ENCODE measurements around the gene ANKRD40CL.

Gene ANKRD40CL

DNA sequence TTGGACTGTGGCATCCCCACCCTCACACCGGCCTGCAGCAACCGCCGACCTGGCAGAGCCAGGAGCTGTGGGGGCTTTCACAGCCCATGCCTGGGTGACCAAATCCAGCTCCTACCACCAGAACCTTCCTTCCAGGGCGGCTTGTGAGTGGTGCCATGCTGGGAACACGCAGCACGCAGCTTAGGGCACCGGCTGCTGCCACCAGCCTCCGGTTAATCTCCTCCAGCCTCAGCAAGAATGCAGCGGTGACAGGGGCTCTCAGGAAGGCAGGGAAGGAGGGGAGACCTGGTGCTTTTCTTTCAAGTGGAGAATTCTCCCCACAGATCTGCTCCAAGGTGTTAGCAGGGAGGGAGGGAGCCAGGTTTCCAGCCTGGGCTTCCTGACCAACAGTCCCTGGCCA, 32.3 kb upstream of the ANKRD40CL start:
- no peak overlapping the region for H3K4me3 ChIP-seq (ENCODE audit: low read depth, low read length)
- TF ChIP-seq, protein P1, sequence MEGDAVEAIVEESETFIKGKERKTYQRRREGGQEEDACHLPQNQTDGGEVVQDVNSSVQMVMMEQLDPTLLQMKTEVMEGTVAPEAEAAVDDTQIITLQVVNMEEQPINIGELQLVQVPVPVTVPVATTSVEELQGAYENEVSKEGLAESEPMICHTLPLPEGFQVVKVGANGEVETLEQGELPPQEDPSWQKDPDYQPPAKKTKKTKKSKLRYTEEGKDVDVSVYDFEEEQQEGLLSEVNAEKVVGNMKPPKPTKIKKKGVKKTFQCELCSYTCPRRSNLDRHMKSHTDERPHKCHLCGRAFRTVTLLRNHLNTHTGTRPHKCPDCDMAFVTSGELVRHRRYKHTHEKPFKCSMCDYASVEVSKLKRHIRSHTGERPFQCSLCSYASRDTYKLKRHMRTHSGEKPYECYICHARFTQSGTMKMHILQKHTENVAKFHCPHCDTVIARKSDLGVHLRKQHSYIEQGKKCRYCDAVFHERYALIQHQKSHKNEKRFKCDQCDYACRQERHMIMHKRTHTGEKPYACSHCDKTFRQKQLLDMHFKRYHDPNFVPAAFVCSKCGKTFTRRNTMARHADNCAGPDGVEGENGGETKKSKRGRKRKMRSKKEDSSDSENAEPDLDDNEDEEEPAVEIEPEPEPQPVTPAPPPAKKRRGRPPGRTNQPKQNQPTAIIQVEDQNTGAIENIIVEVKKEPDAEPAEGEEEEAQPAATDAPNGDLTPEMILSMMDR (IDR thresholded peaks at IDR 0.05; ENCODE audit: control insufficient read depth, extremely low read depth, insufficient read depth) = no peak
- DNase-seq (ENCODE audit: low read depth) = no peak

DNA sequence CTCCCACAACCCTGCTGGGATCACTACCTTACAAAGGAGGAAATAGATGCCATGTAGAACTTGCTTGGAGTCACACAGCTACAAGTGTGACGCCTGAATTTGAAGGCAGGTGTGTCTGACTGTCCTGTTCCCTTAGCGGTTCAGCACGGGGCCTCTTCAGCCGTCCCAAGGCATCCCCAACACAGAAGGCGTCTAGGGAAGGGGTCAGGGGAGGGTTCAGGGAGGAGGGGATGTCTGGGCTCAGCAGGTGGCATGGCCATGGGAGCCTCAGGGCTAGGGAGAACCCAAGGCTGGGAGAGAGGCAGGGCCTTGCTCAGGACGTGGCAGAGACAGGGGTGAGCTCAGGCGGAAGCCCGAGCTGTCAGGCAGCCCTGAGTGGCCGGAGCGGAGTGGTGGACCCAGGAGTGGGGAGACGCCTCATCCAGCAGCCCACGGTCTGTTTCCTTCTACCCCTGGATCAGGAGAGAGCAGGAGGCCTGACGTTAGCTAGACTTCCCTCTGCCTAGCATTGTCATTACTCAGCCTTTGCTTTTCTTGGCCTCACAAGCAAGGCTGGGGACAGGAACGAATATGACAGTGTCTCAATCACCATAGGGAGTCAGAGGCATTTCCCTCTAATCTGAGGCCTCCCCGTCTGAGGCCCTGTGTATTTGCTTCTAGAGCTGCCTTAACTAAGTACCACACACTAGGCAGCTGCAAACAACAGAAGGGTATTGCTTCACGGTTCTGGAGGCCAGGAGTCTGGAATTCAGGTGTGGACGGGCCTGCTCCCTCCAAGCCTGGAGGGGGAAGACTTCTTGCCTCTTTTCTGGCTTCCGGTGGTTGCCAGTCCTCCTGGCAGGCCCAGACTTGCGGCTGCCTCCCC, 31.3 kb upstream of the ANKRD40CL start:
- DNase-seq (ENCODE audit: low read depth) = no peak
- no peak overlapping the region for H3K4me3 ChIP-seq (ENCODE audit: low read depth, low read length)
- TF ChIP-seq, protein P1 (IDR thresholded peaks at IDR 0.05; ENCODE audit: control insufficient read depth, extremely low read depth, insufficient read depth) = no peak

DNA sequence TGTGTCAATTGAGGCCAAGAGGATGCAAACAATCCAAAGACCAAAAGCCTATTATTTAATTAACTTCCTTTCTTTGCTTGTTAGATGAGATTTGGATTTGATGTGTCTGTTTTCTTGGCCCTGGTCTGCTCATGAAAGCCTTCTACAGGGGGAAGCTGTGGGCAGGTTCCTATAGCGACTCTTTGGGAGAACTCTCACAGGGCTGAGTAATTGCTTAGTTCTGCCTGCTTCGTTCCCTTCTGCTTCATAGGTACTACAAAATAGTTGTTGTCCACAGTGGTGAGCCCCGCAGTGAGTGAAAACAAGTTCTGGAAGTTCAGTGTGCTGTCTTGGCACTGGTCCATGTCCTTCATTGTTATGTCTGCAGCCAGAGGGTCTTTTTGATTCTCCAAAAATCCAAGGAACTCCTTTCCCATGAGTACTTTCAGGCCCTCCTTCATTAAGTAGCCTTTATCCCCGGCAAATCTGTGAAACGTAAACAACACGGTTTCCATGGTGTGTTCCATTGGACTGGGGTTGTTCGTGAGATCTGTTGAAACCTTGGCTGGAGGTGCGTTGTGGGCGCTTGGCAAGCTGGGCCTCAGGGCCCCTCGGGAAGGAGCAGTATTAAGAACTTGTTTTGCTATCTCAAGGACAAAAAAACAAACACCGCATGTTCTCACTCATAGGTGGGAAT, 30.0 kb upstream of the ANKRD40CL start:
- TF ChIP-seq, protein P1 (IDR thresholded peaks at IDR 0.05; ENCODE audit: control insufficient read depth, extremely low read depth, insufficient read depth) = no peak
- H3K4me3 ChIP-seq (ENCODE audit: low read depth, low read length) = no peak overlapping the region
- no peak for DNase-seq (ENCODE audit: low read depth)

DNA sequence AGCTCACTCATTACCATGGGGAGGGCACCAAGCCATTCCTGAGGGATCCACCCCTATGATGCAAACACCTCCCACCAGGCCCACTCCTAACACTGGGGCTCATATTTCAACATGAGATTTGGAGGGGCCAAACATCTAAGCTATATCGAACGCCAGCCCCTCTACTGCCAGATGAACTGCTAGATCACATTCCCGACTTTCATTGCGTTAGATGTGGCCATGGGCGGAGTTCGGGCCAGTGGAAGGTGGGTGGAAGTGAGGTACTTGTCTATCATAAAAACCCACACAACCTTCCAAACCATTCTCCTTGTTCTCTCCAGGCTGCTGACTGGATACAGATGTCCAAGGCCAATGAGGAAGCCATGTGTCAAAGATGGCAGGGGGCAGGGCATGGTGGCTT, 27.0 kb upstream of the ANKRD40CL start:
- no peak for DNase-seq (ENCODE audit: low read depth)
- TF ChIP-seq, protein P1 (IDR thresholded peaks at IDR 0.05; ENCODE audit: control insufficient read depth, extremely low read depth, insufficient read depth) = no peak
- no peak overlapping the region for H3K4me3 ChIP-seq (ENCODE audit: low read depth, low read length)

DNA sequence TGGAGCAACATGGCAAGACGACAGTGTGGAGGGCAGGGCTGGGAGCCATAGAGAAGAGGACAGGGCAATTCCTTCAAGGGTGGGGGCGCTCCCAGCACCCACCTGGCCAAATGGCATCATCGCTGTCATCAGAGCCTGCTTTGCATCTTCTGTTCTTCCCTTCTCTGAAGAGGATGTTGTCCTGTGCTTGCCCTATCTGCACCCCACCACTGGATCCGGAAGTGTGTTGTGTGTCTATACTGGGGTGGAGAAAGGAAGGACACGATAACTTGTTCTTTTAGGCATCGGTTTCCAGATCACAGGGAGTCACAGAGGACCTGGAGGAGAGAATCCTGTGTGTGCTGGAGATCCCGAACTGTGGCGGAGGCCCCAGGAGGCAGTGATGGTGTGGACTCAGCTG, 25.7 kb upstream of the ANKRD40CL start:
- TF ChIP-seq, protein P1 (IDR thresholded peaks at IDR 0.05; ENCODE audit: control insufficient read depth, extremely low read depth, insufficient read depth) = no peak
- no peak for DNase-seq (ENCODE audit: low read depth)
- H3K4me3 ChIP-seq (ENCODE audit: low read depth, low read length) = no peak overlapping the region

DNA sequence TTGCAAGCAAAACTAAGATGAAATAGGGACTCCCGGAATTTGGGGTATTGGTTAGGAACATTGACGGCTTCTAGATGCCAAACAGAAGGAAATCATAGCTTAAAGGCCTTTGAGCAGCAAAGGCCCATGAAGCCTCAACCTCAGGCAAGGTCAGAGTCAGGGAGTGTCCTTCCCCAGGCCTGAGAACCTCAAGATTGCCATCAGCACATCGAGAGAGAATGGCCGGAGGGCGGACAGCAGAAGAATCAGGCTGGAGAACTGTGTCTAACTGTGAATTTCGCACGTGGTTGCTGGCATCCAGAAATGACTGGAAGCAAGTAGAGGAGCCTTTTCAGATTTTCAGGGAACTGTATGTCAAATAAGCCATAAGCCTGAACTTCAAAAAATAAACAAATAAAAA, 24.8 kb upstream of the ANKRD40CL start:
- no peak for DNase-seq (ENCODE audit: low read depth)
- TF ChIP-seq, protein P1 (IDR thresholded peaks at IDR 0.05; ENCODE audit: control insufficient read depth, extremely low read depth, insufficient read depth) = no peak
- no peak overlapping the region for H3K4me3 ChIP-seq (ENCODE audit: low read depth, low read length)
